ENCODE measurements around the gene ASPN. TPM values are rescaled to one million over a fixed set of nuclear protein-coding genes. Genes with fewer than 3 reads are reported as not detected.

Gene ASPN
- total and polyA plus RNA-seq, 10 of the 15 experiments (the other 5 are each of a cell fraction or from before 2014, with no cell fraction given): 0.03 to 0.47 (median 0.42) TPM; not detected in 7

GRCh38 chr9:92483627-92484545, 1.6 kb upstream of the ASPN start (continued):
- TF ChIP-seq E2F8 (IDR thresholded peaks at IDR 0.05; ENCODE audit: low read depth, partially characterized antibody): no peak
- TF ChIP-seq CREM (IDR thresholded peaks at IDR 0.05; ENCODE audit: low read depth): no peak
- no peak for TF ChIP-seq PML (IDR thresholded peaks at IDR 0.05; ENCODE audit: low read length)
- TF ChIP-seq ZSCAN29 (IDR thresholded peaks at IDR 0.05): no peak
- TF ChIP-seq CTCF (IDR thresholded peaks at IDR 0.05 in 2 of 3, conservative IDR thresholded peaks at IDR 0.05 in 1 of 3; ENCODE audit: control insufficient read depth in 2 of 3, extremely low read depth in 1 of 3, insufficient read depth in 1 of 3, low read depth in 3 of 3, low read length in 3 of 3): no peak
- TF ChIP-seq ZNF687 (IDR thresholded peaks at IDR 0.05): no peak
- no peak for TF ChIP-seq HDAC2 (IDR thresholded peaks at IDR 0.05)

All from GM12878 (cell line).